Keratinocyte (primary cell): ENCODE results near the gene AFDN. TPM values are rescaled to one million over a fixed set of nuclear protein-coding genes. Genes with fewer than 3 reads are reported as not detected.

Source experiments
- DNase-seq: peaks from one replicate; pipeline ENCODE4 v3.0.0-alpha.2; 2011; ENCODE audit warnings: low read depth, missing footprints, low spot score
- FAIRE-seq: peaks from 2 replicates; lab custom pipeline; 2011; peaks lifted over from hg19 to GRCh38; lab: Jason Lieb, UNC
- H2AFZ ChIP-seq: 2 replicates; pipeline ENCODE4 v1.6.0; 2012; ENCODE audit warnings: low read length, control low read depth, inconsistent platforms; ENCODE audit not compliant: control insufficient read depth
- H3K27ac ChIP-seq: 2 replicates; pipeline ENCODE4 v1.5.1; 2011; ENCODE audit warnings: low read length; ENCODE audit not compliant: control insufficient read depth, insufficient read depth
- H3K27me3 ChIP-seq: 3 replicates; pipeline ENCODE4 v1.6.0; 2011; ENCODE audit warnings: low read length; ENCODE audit not compliant: control insufficient read depth, insufficient read depth; ENCODE audit errors: extremely low read depth
- H3K36me3 ChIP-seq, 2 experiments: 2 replicates in 1 of 2; 3 replicates in 1 of 2; pipeline ENCODE4 v1.5.1; 2011; ENCODE audit warnings: low read length in 2 of 2, mild to moderate bottlenecking in 1 of 2; ENCODE audit not compliant: control insufficient read depth in 2 of 2, insufficient read depth in 2 of 2; ENCODE audit errors: extremely low read depth in 1 of 2
- H3K4me1 ChIP-seq: 3 replicates; pipeline ENCODE4 v1.5.1; 2011; ENCODE audit warnings: low read length; ENCODE audit not compliant: control insufficient read depth, insufficient read depth; ENCODE audit errors: extremely low read depth
- H3K4me2 ChIP-seq: 3 replicates; pipeline ENCODE4 v1.6.0; 2011; ENCODE audit warnings: low read depth, low read length; ENCODE audit not compliant: control insufficient read depth, insufficient read depth; ENCODE audit errors: extremely low read depth
- H3K4me3 ChIP-seq, 3 experiments: fragments of 200-600 bp in 1 of 3; sonication (generic) in 1 of 3; 2 replicates in 2 of 3; 3 replicates in 1 of 3; pipeline ENCODE4 v1.5.1; 2011 to 2016; ENCODE audit warnings: low read length in 3 of 3, mild to moderate bottlenecking in 3 of 3, control low read depth in 2 of 3, inconsistent platforms in 1 of 3, low read depth in 1 of 3, mixed read lengths in 1 of 3, mixed run types in 1 of 3, moderate library complexity in 1 of 3; ENCODE audit not compliant: control insufficient read depth in 2 of 3, insufficient read depth in 2 of 3; ENCODE audit errors: extremely low read depth in 1 of 3
- H3K79me2 ChIP-seq: 2 replicates; pipeline ENCODE4 v1.6.0; 2012; ENCODE audit warnings: low read length; ENCODE audit not compliant: control insufficient read depth, insufficient read depth
- H3K9ac ChIP-seq: 3 replicates; pipeline ENCODE4 v1.6.0; 2011; ENCODE audit warnings: low read length; ENCODE audit not compliant: control insufficient read depth, insufficient read depth; ENCODE audit errors: extremely low read depth
- H3K9me1 ChIP-seq: 3 replicates; pipeline ENCODE4 v1.6.0; 2011; ENCODE audit warnings: low read length; ENCODE audit not compliant: control insufficient read depth, insufficient read depth; ENCODE audit errors: extremely low read depth
- H3K9me3 ChIP-seq: 2 replicates; pipeline ENCODE4 v1.5.1; 2012; ENCODE audit warnings: low read depth, low read length; ENCODE audit not compliant: control insufficient read depth
- H4K20me1 ChIP-seq: 3 replicates; pipeline ENCODE4 v1.6.0; 2011; ENCODE audit warnings: low read length; ENCODE audit not compliant: control insufficient read depth, insufficient read depth; ENCODE audit errors: extremely low read depth
- EZH2 ChIP-seq: IDR thresholded peaks from one replicate; pipeline ENCODE4 v1.6.1; 2012; ENCODE audit warnings: inconsistent platforms, mild to moderate bottlenecking, low read length, moderate library complexity
- dilution Hi-C: fragments of 300-500 bp; cut with MboI; formaldehyde crosslinking; loops from one replicate; pipeline ENCODE4 v1.7.0; 2020; ENCODE audit warnings: low sequenced_read_pairs; ENCODE audit not compliant: extremely low pct_ligation_motif_present
- polyA plus RNA-seq, 5 experiments: library from polyadenylated mRNA; depleted of rRNA in 3 of 5; stranded (reverse) in 3 of 5; stranded (forward) in 1 of 5; unstranded in 1 of 5; fragments of >200 nt; gene quantifications; 1 replicate in 1 of 5; 2 replicates in 3 of 5; 3 replicates in 1 of 5; pipeline versions ENCODE4 v1.2.1 to v1.2.3, GENCODE V29; 2011 to 2012; ENCODE audit warnings: missing spikeins in 2 of 5, low read depth in 1 of 5, low replicate concordance in 1 of 5
- TF ChIP-seq, protein P1 (sequence below), 3 experiments: IDR thresholded peaks in 1 of 3; conservative IDR thresholded peaks in 1 of 3; optimal IDR thresholded peaks in 1 of 3; 2 replicates in 2 of 3; 3 replicates in 1 of 3; pipeline versions ENCODE3 to v1.5.1; 2011; ENCODE audit warnings: low read length in 3 of 3, mild to moderate bottlenecking in 3 of 3, moderate library complexity in 2 of 3, control low read depth in 1 of 3, inconsistent platforms in 1 of 3; ENCODE audit not compliant: insufficient read depth in 2 of 3; ENCODE audit errors: extremely low read depth in 1 of 3

Gene AFDN
- polyA plus RNA-seq, 1 donor (not counting 4 experiments of a cell fraction or from before 2014, with no cell fraction given): 46.5 TPM

DNA sequence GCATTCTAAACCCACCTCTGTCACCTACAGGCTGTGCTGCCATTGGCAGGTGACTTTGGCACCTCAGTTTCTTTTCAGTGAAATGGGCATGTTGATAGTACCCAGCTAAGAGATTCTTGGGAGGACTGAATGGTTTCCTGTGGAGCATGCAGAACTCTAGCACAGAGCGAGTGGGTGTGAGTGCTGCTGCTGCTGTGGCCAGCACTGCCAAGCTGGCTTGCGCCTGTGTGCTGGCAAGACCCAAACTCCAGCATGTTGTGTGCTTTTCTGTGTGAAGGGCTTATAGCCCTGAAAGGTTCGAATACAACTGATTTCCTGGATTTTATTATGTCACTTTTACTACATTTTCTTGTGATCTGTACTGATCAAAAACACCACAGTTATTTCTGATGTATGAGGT lies 92.6 kb downstream of the AFDN start:
- no peak overlapping the region for H3K27ac ChIP-seq
- no peak for TF ChIP-seq EZH2
- TF ChIP-seq, protein P1, sequence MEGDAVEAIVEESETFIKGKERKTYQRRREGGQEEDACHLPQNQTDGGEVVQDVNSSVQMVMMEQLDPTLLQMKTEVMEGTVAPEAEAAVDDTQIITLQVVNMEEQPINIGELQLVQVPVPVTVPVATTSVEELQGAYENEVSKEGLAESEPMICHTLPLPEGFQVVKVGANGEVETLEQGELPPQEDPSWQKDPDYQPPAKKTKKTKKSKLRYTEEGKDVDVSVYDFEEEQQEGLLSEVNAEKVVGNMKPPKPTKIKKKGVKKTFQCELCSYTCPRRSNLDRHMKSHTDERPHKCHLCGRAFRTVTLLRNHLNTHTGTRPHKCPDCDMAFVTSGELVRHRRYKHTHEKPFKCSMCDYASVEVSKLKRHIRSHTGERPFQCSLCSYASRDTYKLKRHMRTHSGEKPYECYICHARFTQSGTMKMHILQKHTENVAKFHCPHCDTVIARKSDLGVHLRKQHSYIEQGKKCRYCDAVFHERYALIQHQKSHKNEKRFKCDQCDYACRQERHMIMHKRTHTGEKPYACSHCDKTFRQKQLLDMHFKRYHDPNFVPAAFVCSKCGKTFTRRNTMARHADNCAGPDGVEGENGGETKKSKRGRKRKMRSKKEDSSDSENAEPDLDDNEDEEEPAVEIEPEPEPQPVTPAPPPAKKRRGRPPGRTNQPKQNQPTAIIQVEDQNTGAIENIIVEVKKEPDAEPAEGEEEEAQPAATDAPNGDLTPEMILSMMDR (optimal IDR thresholded peaks at IDR 0.05 in 1 of 3, IDR thresholded peaks at IDR 0.05 in 1 of 3, conservative IDR thresholded peaks at IDR 0.05 in 1 of 3; ENCODE audit: extremely low read depth in 1 of 3, insufficient read depth in 2 of 3, low read length in 3 of 3): no peak
- dilution Hi-C loops: no loop called here
- no peak for DNase-seq
- H3K9ac ChIP-seq: no peak overlapping the region
- no peaks in the 10 kb centered on the region for H3K9me1 ChIP-seq
- H3K36me3 ChIP-seq: peaks cover 30 to 39% of the 10 kb centered on the region in 2 experiments
- no peak overlapping the region for H3K4me3 ChIP-seq
- H3K4me2 ChIP-seq: no peak overlapping the region
- no peak for FAIRE-seq
- no peaks in the 10 kb centered on the region for H3K79me2 ChIP-seq
- no peak overlapping the region for H2AFZ ChIP-seq
- H4K20me1 ChIP-seq: no peaks in the 10 kb centered on the region
- no peaks in the 10 kb centered on the region for H3K4me1 ChIP-seq
- no peaks in the 10 kb centered on the region for H3K27me3 ChIP-seq
- H3K9me3 ChIP-seq: no peaks in the 10 kb centered on the region

DNA sequence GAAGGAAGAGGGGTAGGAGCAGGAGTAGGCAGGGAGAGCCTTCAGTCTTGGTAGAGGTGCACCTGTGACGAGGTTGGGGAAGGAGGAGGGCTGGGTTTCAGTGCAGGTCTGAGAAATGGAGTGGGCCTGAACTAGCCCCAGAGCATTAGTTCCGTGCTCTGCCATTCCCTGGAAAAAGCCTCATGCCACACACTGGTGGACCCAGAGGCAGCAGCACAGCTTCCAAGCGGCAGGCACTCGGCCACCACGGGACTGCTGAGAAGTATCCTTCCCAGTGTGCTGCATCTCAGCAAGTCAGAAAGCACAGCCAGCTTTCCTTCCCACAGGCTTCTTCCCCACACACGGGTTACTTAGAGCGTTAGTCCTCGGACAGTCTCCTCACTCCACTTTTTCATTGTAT lies 93.5 kb downstream of the AFDN start:
- no peak for DNase-seq
- Histone ChIP-seq H3K79me2 (no peaks in the 10 kb centered on the region), H3K36me3 (peaks cover 30 to 39% of the 10 kb centered on the region in 2 experiments), H3K9me3 (no peaks in the 10 kb centered on the region), H3K27ac (no peak overlapping the region), H3K9me1 (no peaks in the 10 kb centered on the region), H2AFZ (no peak overlapping the region), H3K4me1 (no peaks in the 10 kb centered on the region), H4K20me1 (no peaks in the 10 kb centered on the region), H3K4me3 (no peak overlapping the region), H3K27me3 (no peaks in the 10 kb centered on the region), H3K9ac (no peak overlapping the region), H3K4me2 (no peak overlapping the region)
- dilution Hi-C loops: no loop called here
- no peak for TF ChIP-seq EZH2
- TF ChIP-seq, protein P1 (optimal IDR thresholded peaks at IDR 0.05 in 1 of 3, IDR thresholded peaks at IDR 0.05 in 1 of 3, conservative IDR thresholded peaks at IDR 0.05 in 1 of 3; ENCODE audit: extremely low read depth in 1 of 3, insufficient read depth in 2 of 3, low read length in 3 of 3): no peak
- FAIRE-seq: no peak
